GM12891 (cell line): ENCODE data around the gene LOXL1.

Experiments
- POLR2A ChIP-seq: IDR thresholded peaks from 2 replicates; pipeline ENCODE4 v1.6.1; 2011; ENCODE audit warnings: low read depth, low read length, control low read depth
- POLR2AphosphoS5 ChIP-seq: IDR thresholded peaks from 2 replicates; pipeline ENCODE4 v1.6.1; 2011; ENCODE audit warnings: low read depth, low read length, control low read depth

DNA sequence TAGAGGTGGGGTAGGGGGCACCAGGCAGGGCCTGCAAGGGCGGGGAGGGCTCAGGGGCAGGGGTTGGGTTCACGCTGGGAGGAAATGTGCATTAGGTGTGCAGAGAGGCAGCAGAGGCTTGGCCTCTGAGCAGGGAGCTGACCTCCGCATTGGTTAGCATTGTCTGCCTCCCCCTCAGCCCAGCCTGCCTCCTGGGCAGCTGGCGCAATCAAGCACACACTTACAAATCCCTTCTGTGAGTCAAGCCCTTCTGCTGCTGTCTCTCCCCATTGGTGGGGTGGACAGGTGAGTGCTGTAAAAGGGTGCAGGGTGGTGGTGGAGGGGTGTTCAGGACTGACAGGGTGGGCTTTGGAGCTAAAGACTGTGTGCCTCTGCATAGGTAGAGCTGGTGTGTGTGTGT, 9.3 kb downstream of the LOXL1 start:
- no peak for TF ChIP-seq POLR2AphosphoS5
- no peak for TF ChIP-seq POLR2A
